Measurements from ENCODE around the gene ERVW-1.
"Not testable (repeated sequence)": the region's sequence is repeated elsewhere in the genome, so short reads cannot be mapped to it uniquely, and the experiment has no call there.

The ERVW-1 gene

GRCh38 chr7:92477681-92478080 is at the start of gene ERVW-1:
ERVW-1 (minus strand) TSS chr7:92477946; CDS start chr7:92470381, 7,565 bp downstream.
- not testable (repeated sequence) for DNase-seq

- DNase-seq: no peak
Observed at GRCh38 chr7:92523110-92523509, 45.4 kb upstream of the ERVW-1 start.

GRCh38 chr7:92520024-92520423 is 42.3 kb upstream of the ERVW-1 start:
- no peak for DNase-seq

- no peak for DNase-seq
Observed at GRCh38 chr7:92517631-92518030, 39.9 kb upstream of the ERVW-1 start.

GRCh38 chr7:92513167-92513902 is 35.6 kb upstream of the ERVW-1 start:
- DNase-seq: no peak

- no peak for DNase-seq
Observed at GRCh38 chr7:92508946-92509345, 31.2 kb upstream of the ERVW-1 start.

- DNase-seq: no peak
Observed at GRCh38 chr7:92506363-92506762, 28.6 kb upstream of the ERVW-1 start.

GRCh38 chr7:92504563-92504962 is 26.8 kb upstream of the ERVW-1 start:
- no peak for DNase-seq

- no peak for DNase-seq
Observed at GRCh38 chr7:92503767-92504166, 26.0 kb upstream of the ERVW-1 start.

- DNase-seq: no peak
Observed at GRCh38 chr7:92498557-92498956, 20.8 kb upstream of the ERVW-1 start.

GRCh38 chr7:92496876-92497275 is 19.1 kb upstream of the ERVW-1 start:
- DNase-seq: no peak

GRCh38 chr7:92489634-92490033 is 11.9 kb upstream of the ERVW-1 start:
- no peak for DNase-seq

GRCh38 chr7:92487804-92488203 is 10.1 kb upstream of the ERVW-1 start:
- DNase-seq: no peak

GRCh38 chr7:92485974-92486373 is 8.2 kb upstream of the ERVW-1 start:
- no peak for DNase-seq

GRCh38 chr7:92485267-92485892 is 7.6 kb upstream of the ERVW-1 start:
- DNase-seq: no peak

GRCh38 chr7:92484226-92484625 is 6.5 kb upstream of the ERVW-1 start:
- not testable (repeated sequence) for DNase-seq

GRCh38 chr7:92483624-92484023 is 5.9 kb upstream of the ERVW-1 start:
- peak; percentile 34 for DNase-seq

- DNase-seq: not testable (repeated sequence)
Observed at GRCh38 chr7:92479146-92479545, 1.4 kb upstream of the ERVW-1 start.

GRCh38 chr7:92478711-92479110 is 965 bp upstream of the ERVW-1 start:
- no peak for DNase-seq

- peak; percentile 28 for DNase-seq
Observed at GRCh38 chr7:92478095-92478494, 349 bp upstream of the ERVW-1 start.

- not testable (repeated sequence) for DNase-seq
Observed at GRCh38 chr7:92475851-92476590, 1.7 kb downstream of the ERVW-1 start.

GRCh38 chr7:92475261-92475770 is 2.4 kb downstream of the ERVW-1 start:
- DNase-seq: not testable (repeated sequence)

- not testable (repeated sequence) for DNase-seq
Observed at GRCh38 chr7:92473989-92474388, 3.8 kb downstream of the ERVW-1 start.

GRCh38 chr7:92468589-92468988 is 9.2 kb downstream of the ERVW-1 start:
- DNase-seq: not testable (repeated sequence)

All from NCI-H524 treated with DMSO at 0.1 percent for 48 hours (cell line).